Chondrocyte (in vitro differentiated cells): ENCODE results near the gene ITGB1. TPM values are rescaled to one million over a fixed set of nuclear protein-coding genes. Genes with fewer than 3 reads are reported as not detected.
A peak's percentile ranks its signal among the peaks of the same experiment; 100 is the strongest.
"Not testable (repeated sequence)": the region's sequence is repeated elsewhere in the genome, so short reads cannot be mapped to it uniquely, and the experiment has no call there.

Experiments used
- DNase-seq: peaks from one replicate; pipeline ENCODE4 v3.0.0; 2021; ENCODE audit warnings: mixed read lengths, low spot score
- H3K27ac Mint-ChIP-seq: one replicate; pipeline ENCODE4 v1.8.0; 2021; ENCODE audit warnings: mild to moderate bottlenecking, moderate library complexity, mixed read lengths; ENCODE audit not compliant: unreplicated experiment
- H3K27me3 Mint-ChIP-seq: 2 replicates; pipeline ENCODE4 v1.8.0; 2021; ENCODE audit warnings: low read depth, mixed read lengths
- H3K36me3 Mint-ChIP-seq: 2 replicates; pipeline ENCODE4 v1.8.0; 2021; ENCODE audit warnings: low read depth, mixed read lengths
- H3K4me1 Mint-ChIP-seq: 2 replicates; pipeline ENCODE4 v1.8.0; 2021; ENCODE audit warnings: low read depth, mild to moderate bottlenecking, mixed read lengths
- H3K4me3 Mint-ChIP-seq: one replicate; pipeline ENCODE4 v1.8.0; 2021; ENCODE audit warnings: mild to moderate bottlenecking, moderate library complexity, mixed read lengths; ENCODE audit not compliant: unreplicated experiment
- H3K9me3 Mint-ChIP-seq: 2 replicates; pipeline ENCODE4 v1.8.0; 2021; ENCODE audit warnings: low read depth, mixed read lengths
- total RNA-seq: library from RNA; stranded (reverse); gene quantifications from 3 replicates; pipeline ENCODE4 v1.2.1, GENCODE V29; 2021
- TF ChIP-seq, protein P1 (sequence below): fragments of 200-600 bp; sonication (generic); IDR thresholded peaks from 2 replicates; pipeline ENCODE4 v1.5.0; 2021; ENCODE audit warnings: antibody characterized with exemption, mild to moderate bottlenecking, moderate library complexity

Gene ITGB1
- total RNA-seq, 1 donor from 2014 or later: 1,183 TPM

DNA sequence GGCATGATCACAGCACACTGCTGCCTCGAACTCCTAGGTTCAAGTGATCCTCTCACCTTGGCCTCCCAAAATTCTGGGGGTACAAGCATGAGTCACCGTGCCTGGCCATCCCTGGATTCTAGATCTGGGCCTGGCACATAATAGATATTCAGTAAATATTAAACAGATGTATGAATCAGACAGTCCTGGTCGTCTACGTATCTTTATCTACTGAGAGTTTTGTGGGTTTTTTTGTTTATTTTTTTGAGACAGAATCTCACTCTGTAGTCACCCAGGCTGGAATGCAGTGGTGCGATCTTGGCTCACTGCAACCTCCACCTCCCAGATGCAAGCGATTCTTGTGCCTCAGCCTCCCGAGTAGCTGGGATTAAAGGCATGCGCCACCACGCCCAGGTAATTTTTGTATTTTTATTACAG, 24.3 kb upstream of the ITGB1 start:
- peaks cover 55% of the 10 kb centered on the region for H3K4me1 Mint-ChIP-seq
- no peaks in the 10 kb centered on the region for H3K9me3 Mint-ChIP-seq
- peak overlapping the region; percentile 100 for H3K27ac Mint-ChIP-seq
- no peaks in the 10 kb centered on the region for H3K27me3 Mint-ChIP-seq
- TF ChIP-seq, protein P1, sequence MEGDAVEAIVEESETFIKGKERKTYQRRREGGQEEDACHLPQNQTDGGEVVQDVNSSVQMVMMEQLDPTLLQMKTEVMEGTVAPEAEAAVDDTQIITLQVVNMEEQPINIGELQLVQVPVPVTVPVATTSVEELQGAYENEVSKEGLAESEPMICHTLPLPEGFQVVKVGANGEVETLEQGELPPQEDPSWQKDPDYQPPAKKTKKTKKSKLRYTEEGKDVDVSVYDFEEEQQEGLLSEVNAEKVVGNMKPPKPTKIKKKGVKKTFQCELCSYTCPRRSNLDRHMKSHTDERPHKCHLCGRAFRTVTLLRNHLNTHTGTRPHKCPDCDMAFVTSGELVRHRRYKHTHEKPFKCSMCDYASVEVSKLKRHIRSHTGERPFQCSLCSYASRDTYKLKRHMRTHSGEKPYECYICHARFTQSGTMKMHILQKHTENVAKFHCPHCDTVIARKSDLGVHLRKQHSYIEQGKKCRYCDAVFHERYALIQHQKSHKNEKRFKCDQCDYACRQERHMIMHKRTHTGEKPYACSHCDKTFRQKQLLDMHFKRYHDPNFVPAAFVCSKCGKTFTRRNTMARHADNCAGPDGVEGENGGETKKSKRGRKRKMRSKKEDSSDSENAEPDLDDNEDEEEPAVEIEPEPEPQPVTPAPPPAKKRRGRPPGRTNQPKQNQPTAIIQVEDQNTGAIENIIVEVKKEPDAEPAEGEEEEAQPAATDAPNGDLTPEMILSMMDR: no peak
- H3K36me3 Mint-ChIP-seq: no peaks in the 10 kb centered on the region
- DNase-seq: no peak
- H3K4me3 Mint-ChIP-seq: no peak overlapping the region

DNA sequence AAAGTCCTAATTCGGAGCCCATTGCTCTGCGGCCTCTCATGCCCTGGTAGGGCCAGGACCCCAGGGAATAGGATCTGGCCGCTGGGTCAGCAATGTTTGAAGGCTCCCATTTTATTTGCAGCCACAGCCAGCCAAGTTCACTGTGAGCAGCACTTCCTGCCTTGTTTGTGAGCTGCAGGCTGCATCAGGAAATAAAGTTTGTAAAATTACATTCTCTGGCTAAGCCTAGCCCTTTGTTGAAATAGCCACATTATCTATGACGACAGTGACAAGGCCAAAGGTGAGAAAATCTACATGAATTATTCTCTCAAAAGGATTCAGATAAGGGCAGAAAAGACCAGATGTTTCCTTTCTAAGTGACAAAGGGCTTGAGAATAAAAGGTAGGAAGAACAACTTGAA, 23.7 kb upstream of the ITGB1 start:
- Mint-ChIP-seq H3K36me3 (no peaks in the 10 kb centered on the region), H3K27me3 (no peaks in the 10 kb centered on the region), H3K27ac (peak overlapping the region; percentile 100), H3K4me1 (peaks cover 55% of the 10 kb centered on the region), H3K4me3 (no peak overlapping the region), H3K9me3 (no peaks in the 10 kb centered on the region)
- TF ChIP-seq, protein P1: no peak
- no peak for DNase-seq

DNA sequence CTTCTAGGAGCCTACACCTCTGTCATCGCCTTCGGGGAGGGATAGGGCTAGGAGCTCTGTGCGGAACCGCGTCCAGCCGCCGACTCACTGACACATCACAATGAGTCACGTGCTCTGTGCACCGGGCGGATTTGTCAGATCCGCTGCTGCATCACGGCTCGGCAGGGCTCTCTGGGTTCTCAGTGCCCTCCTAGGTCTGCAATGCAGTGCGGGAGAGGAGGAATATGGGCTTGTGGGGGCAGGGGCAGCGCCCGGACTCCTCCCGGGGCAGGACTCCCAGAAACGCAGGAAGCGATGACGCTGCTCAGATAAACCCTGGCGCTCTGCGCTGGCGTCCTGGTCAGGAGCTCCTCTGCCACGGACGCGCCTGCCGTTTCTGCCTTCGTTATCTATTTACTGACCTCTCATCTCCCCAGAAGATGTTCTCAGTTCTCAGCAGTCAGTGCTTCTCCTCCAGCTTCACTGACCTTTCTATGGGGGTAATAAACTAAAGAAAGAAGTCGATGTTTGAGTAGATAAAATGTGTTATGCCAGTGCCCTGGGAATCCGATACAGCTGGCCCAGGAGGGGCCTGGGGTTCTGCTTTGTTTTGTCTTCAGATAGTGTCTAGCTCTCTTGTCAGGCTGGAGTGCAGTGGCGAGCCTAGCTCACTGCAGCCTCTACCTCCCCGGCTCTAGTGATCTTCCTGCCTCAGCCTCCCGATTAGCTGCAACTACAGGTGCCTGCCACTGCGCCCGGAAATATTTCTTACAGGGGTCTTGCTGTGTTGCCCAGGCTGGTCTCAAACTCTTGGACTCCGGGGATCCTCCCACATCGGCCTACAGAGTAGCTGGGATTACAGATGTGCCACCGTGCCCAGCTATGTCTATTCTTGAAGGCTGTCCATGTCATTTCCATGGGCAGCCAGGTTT, 22.8 kb upstream of the ITGB1 start:
- no peaks in the 10 kb centered on the region for H3K27me3 Mint-ChIP-seq
- TF ChIP-seq, protein P1: peak; percentile 33
- peaks cover 50% of the 10 kb centered on the region for H3K4me1 Mint-ChIP-seq
- peak overlapping the region; percentile 100 for H3K27ac Mint-ChIP-seq
- peak overlapping the region; percentile 90 for H3K4me3 Mint-ChIP-seq
- H3K36me3 Mint-ChIP-seq: no peaks in the 10 kb centered on the region
- H3K9me3 Mint-ChIP-seq: no peaks in the 10 kb centered on the region
- DNase-seq: peak; percentile 98

DNA sequence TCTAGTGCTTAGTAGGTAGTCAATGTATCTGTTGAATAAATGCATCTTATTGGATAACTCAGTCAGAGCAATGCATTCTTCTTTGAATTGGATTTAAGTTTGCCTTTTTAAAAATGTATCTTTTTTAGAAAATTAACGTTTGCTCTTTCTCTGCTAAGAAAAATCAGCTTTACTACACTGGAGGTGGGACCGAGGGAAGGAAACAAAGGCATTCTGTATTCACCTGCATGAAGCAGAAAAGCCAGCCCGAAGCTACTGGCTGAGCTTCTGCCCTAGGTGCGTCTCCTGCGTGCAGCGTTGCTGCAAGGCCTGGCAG, 22.2 kb upstream of the ITGB1 start:
- DNase-seq: no peak
- no peaks in the 10 kb centered on the region for H3K27me3 Mint-ChIP-seq
- H3K4me1 Mint-ChIP-seq: peaks cover 44% of the 10 kb centered on the region
- H3K9me3 Mint-ChIP-seq: no peaks in the 10 kb centered on the region
- TF ChIP-seq, protein P1: no peak
- H3K4me3 Mint-ChIP-seq: peak overlapping the region; percentile 90
- H3K27ac Mint-ChIP-seq: peak overlapping the region; percentile 100
- no peaks in the 10 kb centered on the region for H3K36me3 Mint-ChIP-seq

DNA sequence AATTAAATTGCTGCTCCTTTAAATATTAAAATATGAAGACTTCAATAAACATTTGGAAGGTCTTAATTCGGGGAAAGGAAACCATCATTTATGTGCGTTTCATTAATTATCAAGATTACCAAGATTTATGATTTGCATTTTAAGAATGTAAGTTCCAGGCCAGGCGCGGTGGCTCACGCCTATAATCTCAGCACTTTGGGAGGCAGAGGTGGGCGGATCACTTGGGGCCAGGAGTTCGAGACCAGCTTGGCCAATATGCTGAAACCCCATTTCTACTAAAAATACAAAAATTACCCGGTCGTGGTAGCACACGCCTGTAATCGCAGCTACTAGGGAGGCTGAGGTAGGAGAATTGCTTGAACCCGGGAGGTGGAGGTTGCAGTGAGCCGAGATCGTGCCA, 21.7 kb upstream of the ITGB1 start:
- DNase-seq, H3K36me3 Mint-ChIP-seq, H3K27me3 Mint-ChIP-seq, H3K4me3 Mint-ChIP-seq, H3K9me3 Mint-ChIP-seq: not testable (repeated sequence)
- Mint-ChIP-seq H3K27ac (peak overlapping the region; percentile 100), H3K4me1 (peaks cover 42% of the 10 kb centered on the region)

DNA sequence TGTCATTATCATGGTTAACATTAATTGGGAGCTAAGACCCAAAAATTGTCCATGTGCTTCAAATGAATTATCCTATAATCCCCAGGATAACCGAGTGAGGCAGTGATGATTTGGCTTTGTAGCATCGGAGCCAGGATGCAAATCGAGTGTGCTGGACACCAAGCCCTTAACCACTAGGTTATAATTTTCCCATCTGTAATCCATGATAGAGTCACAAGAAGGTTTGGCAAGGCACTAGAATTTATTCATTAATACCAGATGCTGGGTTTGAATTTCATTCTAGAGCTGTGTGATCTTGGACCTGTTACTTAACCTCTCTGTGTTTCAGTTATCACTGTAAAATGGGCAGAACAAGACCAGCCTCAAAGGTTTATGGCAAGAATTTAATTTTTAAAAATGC, 21.0 kb upstream of the ITGB1 start:
- no peak overlapping the region for H3K4me3 Mint-ChIP-seq
- H3K36me3 Mint-ChIP-seq: no peaks in the 10 kb centered on the region
- peaks cover 40% of the 10 kb centered on the region for H3K4me1 Mint-ChIP-seq
- no peaks in the 10 kb centered on the region for H3K9me3 Mint-ChIP-seq
- no peak for DNase-seq
- no peak overlapping the region for H3K27ac Mint-ChIP-seq
- no peaks in the 10 kb centered on the region for H3K27me3 Mint-ChIP-seq
- TF ChIP-seq, protein P1: no peak

DNA sequence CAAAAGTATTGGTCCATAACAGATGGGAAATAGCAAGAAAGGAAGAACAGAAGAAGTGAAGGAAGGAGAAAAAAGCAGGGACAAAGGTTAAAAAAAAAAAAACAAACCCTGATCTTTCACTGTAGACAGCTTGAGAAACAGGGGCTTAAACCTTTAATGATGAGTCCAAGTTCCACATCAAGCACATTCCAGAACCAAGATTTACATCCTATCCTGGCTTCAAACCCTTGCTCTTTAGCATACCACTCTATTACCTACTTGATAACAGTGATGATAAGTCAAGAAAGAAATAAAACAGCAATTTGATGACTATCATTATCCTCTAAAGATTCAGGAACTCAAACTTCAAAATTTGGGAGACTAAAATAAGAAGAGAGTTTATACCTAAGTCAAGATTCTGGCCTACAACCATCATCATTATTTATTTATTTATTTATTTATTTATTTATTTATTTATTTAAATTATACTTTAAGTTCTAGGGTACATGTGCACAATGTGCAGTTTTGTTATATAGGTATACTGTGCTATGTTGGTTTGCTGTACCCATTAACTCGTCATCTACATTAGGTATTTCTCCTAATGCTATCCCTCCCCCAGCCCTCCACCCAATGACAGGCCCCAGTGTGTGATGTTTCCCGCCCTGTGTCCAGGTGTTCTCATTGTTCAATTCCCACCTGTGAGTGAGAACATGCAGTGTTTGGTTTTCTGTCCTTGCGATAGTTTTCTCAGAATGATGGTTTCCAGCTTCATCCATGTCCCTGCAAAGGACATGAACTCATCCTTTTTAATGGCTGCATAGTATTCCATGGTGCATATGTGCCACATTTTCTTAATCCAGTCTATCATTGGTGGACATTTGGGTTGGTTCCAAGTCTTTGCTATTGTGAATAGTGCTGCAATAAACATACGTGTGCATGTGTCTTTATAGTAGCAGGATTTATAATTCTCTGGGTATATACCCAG, 20.1 kb upstream of the ITGB1 start:
- not testable (repeated sequence) for H3K27ac Mint-ChIP-seq, H3K27me3 Mint-ChIP-seq, DNase-seq, H3K9me3 Mint-ChIP-seq, H3K4me3 Mint-ChIP-seq, H3K36me3 Mint-ChIP-seq
- peaks cover 31% of the 10 kb centered on the region for H3K4me1 Mint-ChIP-seq
